GM21360 (cell line): Measurements from ENCODE around the gene HKDC1.
"Not testable (repeated sequence)": the region's sequence is repeated elsewhere in the genome, so short reads cannot be mapped to it uniquely, and the experiment has no call there.

ENCODE experiments used
- ATAC-seq: cut with Tn5 transposase; IDR thresholded peaks from one replicate; pipeline ENCODE4 v1.9.1; 2021; ENCODE audit warnings: mild to moderate bottlenecking, moderate library complexity; ENCODE audit not compliant: unreplicated experiment

The HKDC1 gene

GRCh38 chr10:69278446-69278963, 58.4 kb downstream of the HKDC1 start, which contains the start of gene HK1:
Gene HK1 (plus strand): TSS chr10:69278496.
- no peak for ATAC-seq

GRCh38 chr10:69279110-69279509, 59.0 kb downstream of the HKDC1 start:
- no peak for ATAC-seq

GRCh38 chr10:69281507-69282413, 61.6 kb downstream of the HKDC1 start:
- no peak for ATAC-seq

GRCh38 chr10:69284402-69284801, 64.3 kb downstream of the HKDC1 start:
- not testable (repeated sequence) for ATAC-seq

- ATAC-seq = no peak
Observed at GRCh38 chr10:69285699-69286098, 65.6 kb downstream of the HKDC1 start.

- ATAC-seq = no peak
Observed at GRCh38 chr10:69287181-69287580, 67.0 kb downstream of the HKDC1 start.

- ATAC-seq = no peak
Observed at GRCh38 chr10:69290993-69291392, 70.9 kb downstream of the HKDC1 start.

- ATAC-seq = no peak
Observed at GRCh38 chr10:69292459-69292858, 72.3 kb downstream of the HKDC1 start.

- no peak for ATAC-seq
Observed at GRCh38 chr10:69295027-69295636, 75.0 kb downstream of the HKDC1 start.

- no peak for ATAC-seq
Observed at GRCh38 chr10:69303632-69304051, 83.5 kb downstream of the HKDC1 start.

GRCh38 chr10:69306421-69306820, 86.3 kb downstream of the HKDC1 start:
- no peak for ATAC-seq

GRCh38 chr10:69307434-69307833, 87.3 kb downstream of the HKDC1 start:
- ATAC-seq = no peak

- ATAC-seq = not testable (repeated sequence)
Observed at GRCh38 chr10:69308304-69308703, 88.2 kb downstream of the HKDC1 start.

GRCh38 chr10:69311309-69311708, 91.2 kb downstream of the HKDC1 start:
- no peak for ATAC-seq

- no peak for ATAC-seq
Observed at GRCh38 chr10:69312528-69312927, 92.4 kb downstream of the HKDC1 start.

- ATAC-seq = no peak
Observed at GRCh38 chr10:69315100-69315542, 95.0 kb downstream of the HKDC1 start.

- ATAC-seq = no peak
Observed at GRCh38 chr10:69315610-69316312, 95.6 kb downstream of the HKDC1 start.

- ATAC-seq = no peak
Observed at GRCh38 chr10:69316313-69317059, 96.4 kb downstream of the HKDC1 start.
